ENCODE results near the gene NARS2. TPM values are rescaled to one million over a fixed set of nuclear protein-coding genes. Genes with fewer than 3 reads are reported as not detected.
A peak's percentile ranks its signal among the peaks of the same experiment; 100 is the strongest.
"Not testable (repeated sequence)": the region's sequence is repeated elsewhere in the genome, so short reads cannot be mapped to it uniquely, and the experiment has no call there.

Gene NARS2
- total RNA-seq, 2 experiments from 2014 or later, result 14.8 to 18.5 TPM

GRCh38 chr11:78601066-78601465, 26.4 kb upstream of the NARS2 start:
- DNase-seq; H3K9me3 Mint-ChIP-seq (ENCODE audit: insufficient read depth); CTCF ChIA-PET; H3K4me3 Mint-ChIP-seq; H3K4me1 Mint-ChIP-seq (ENCODE audit: low read depth); H3K27ac Mint-ChIP-seq; ATAC-seq; H3K36me3 Mint-ChIP-seq (ENCODE audit: low read depth); POLR2A ChIA-PET: not testable (repeated sequence)
- peaks cover 32% of the 10 kb centered on the region for H3K27me3 Mint-ChIP-seq (ENCODE audit: low read depth)

- ATAC-seq; H3K4me1 Mint-ChIP-seq (ENCODE audit: low read depth); H3K4me3 Mint-ChIP-seq; H3K27ac Mint-ChIP-seq; DNase-seq; H3K9me3 Mint-ChIP-seq (ENCODE audit: insufficient read depth); H3K36me3 Mint-ChIP-seq (ENCODE audit: low read depth); POLR2A ChIA-PET; CTCF ChIA-PET: not testable (repeated sequence)
- peaks cover 41% of the 10 kb centered on the region for H3K27me3 Mint-ChIP-seq (ENCODE audit: low read depth)
Measured at GRCh38 chr11:78597579-78597978, 22.9 kb upstream of the NARS2 start.

- no peak for DNase-seq
- ATAC-seq, result no peak
- Mint-ChIP-seq H3K4me3 (no peak overlapping the region), H3K4me1 (ENCODE audit: low read depth) (no peaks in the 10 kb centered on the region), H3K36me3 (ENCODE audit: low read depth) (no peaks in the 10 kb centered on the region), H3K27ac (no peak overlapping the region), H3K27me3 (ENCODE audit: low read depth) (peaks cover 32% of the 10 kb centered on the region), H3K9me3 (ENCODE audit: insufficient read depth) (no peaks in the 10 kb centered on the region)
- CTCF ChIA-PET, result no interaction called here
- POLR2A ChIA-PET, result no interaction called here
Measured at GRCh38 chr11:78595436-78596130, 20.9 kb upstream of the NARS2 start.

GRCh38 chr11:78594814-78595213, 20.1 kb upstream of the NARS2 start:
- Mint-ChIP-seq H3K9me3 (ENCODE audit: insufficient read depth) (no peaks in the 10 kb centered on the region), H3K27me3 (ENCODE audit: low read depth) (peaks cover 28% of the 10 kb centered on the region), H3K4me3 (no peak overlapping the region), H3K36me3 (ENCODE audit: low read depth) (no peaks in the 10 kb centered on the region), H3K27ac (no peak overlapping the region), H3K4me1 (ENCODE audit: low read depth) (no peaks in the 10 kb centered on the region)
- no peak for ATAC-seq
- DNase-seq, result no peak
- POLR2A ChIA-PET, result no interaction called here
- CTCF ChIA-PET, result no interaction called here

GRCh38 chr11:78588517-78588916, 13.9 kb upstream of the NARS2 start:
- Mint-ChIP-seq H3K4me3 (no peak overlapping the region), H3K9me3 (ENCODE audit: insufficient read depth) (peaks cover 13% of the 10 kb centered on the region), H3K27ac (no peak overlapping the region), H3K4me1 (ENCODE audit: low read depth) (no peaks in the 10 kb centered on the region), H3K27me3 (ENCODE audit: low read depth) (peaks cover 13% of the 10 kb centered on the region), H3K36me3 (ENCODE audit: low read depth) (no peaks in the 10 kb centered on the region)
- POLR2A ChIA-PET, result no interaction called here
- CTCF ChIA-PET, result no interaction called here
- no peak for DNase-seq
- ATAC-seq, result no peak

- ATAC-seq (no peak), DNase-seq (no peak)
- H3K9me3 Mint-ChIP-seq (ENCODE audit: insufficient read depth), result peaks cover 22% of the 10 kb centered on the region
- H3K4me1 Mint-ChIP-seq (ENCODE audit: low read depth), result no peaks in the 10 kb centered on the region
- no peak overlapping the region for H3K4me3 Mint-ChIP-seq
- H3K27ac Mint-ChIP-seq, result no peak overlapping the region
- CTCF ChIA-PET, result interaction anchor here (1.0 to 2.8 kb wide), 3 partner anchors 11 to 23 kb away, joined by 4 to 11 read pairs (median 7); partner anchors contain the start of gene NARS2
- peaks cover 11% of the 10 kb centered on the region for H3K27me3 Mint-ChIP-seq (ENCODE audit: low read depth)
- POLR2A ChIA-PET, result no interaction called here
- no peaks in the 10 kb centered on the region for H3K36me3 Mint-ChIP-seq (ENCODE audit: low read depth)
Measured at GRCh38 chr11:78587446-78587845, 12.8 kb upstream of the NARS2 start.

GRCh38 chr11:78586452-78587046, 11.9 kb upstream of the NARS2 start:
- Mint-ChIP-seq H3K36me3 (ENCODE audit: low read depth) (no peaks in the 10 kb centered on the region), H3K9me3 (ENCODE audit: insufficient read depth) (peaks cover 22% of the 10 kb centered on the region), H3K27ac (no peak overlapping the region), H3K4me3 (no peak overlapping the region), H3K4me1 (ENCODE audit: low read depth) (no peaks in the 10 kb centered on the region), H3K27me3 (ENCODE audit: low read depth) (peaks cover 11% of the 10 kb centered on the region)
- no peak for ATAC-seq
- ChIA-PET POLR2A (no interaction called here), CTCF (interaction anchor here (1.0 to 2.8 kb wide), 3 partner anchors 10 to 22 kb away, joined by 4 to 11 read pairs (median 7); partner anchors contain the start of gene NARS2)
- no peak for DNase-seq

- Mint-ChIP-seq H3K36me3 (ENCODE audit: low read depth) (no peaks in the 10 kb centered on the region), H3K4me1 (ENCODE audit: low read depth) (no peaks in the 10 kb centered on the region), H3K27ac (no peak overlapping the region), H3K9me3 (ENCODE audit: insufficient read depth) (peaks cover 22% of the 10 kb centered on the region), H3K4me3 (no peak overlapping the region), H3K27me3 (ENCODE audit: low read depth) (peaks cover 9% of the 10 kb centered on the region)
- ChIA-PET CTCF (no interaction called here), POLR2A (no interaction called here)
- ATAC-seq (no peak), DNase-seq (no peak)
Measured at GRCh38 chr11:78583889-78584288, 9.2 kb upstream of the NARS2 start.

GRCh38 chr11:78577495-78577894, 2.8 kb upstream of the NARS2 start:
- Mint-ChIP-seq H3K4me3 (no peak overlapping the region), H3K36me3 (ENCODE audit: low read depth) (no peaks in the 10 kb centered on the region)
- CTCF ChIA-PET, result interaction anchor here (1.0 kb wide), 1 partner anchor 13 kb away, joined by 5 read pairs; no protein-coding TSS in a partner anchor

GRCh38 chr11:78576549-78577097, 2.0 kb upstream of the NARS2 start:
- ChIA-PET CTCF (interaction anchor here (1.0 to 1.3 kb wide), 3 partner anchors 9 to 12 kb away, joined by 3 to 5 read pairs (median 4); no protein-coding TSS in a partner anchor), POLR2A (no interaction called here)
- Mint-ChIP-seq H3K27ac (no peak overlapping the region), H3K36me3 (ENCODE audit: low read depth) (peaks cover 2% of the 10 kb centered on the region), H3K27me3 (ENCODE audit: low read depth) (peaks cover 5% of the 10 kb centered on the region), H3K9me3 (ENCODE audit: insufficient read depth) (no peaks in the 10 kb centered on the region), H3K4me3 (no peak overlapping the region), H3K4me1 (ENCODE audit: low read depth) (peaks cover 23% of the 10 kb centered on the region)
- no peak for ATAC-seq
- no peak for DNase-seq

More at GRCh38 chr11:78577495-78577894, 2.8 kb upstream of the NARS2 start:
- Mint-ChIP-seq H3K27me3 (ENCODE audit: low read depth) (peaks cover 5% of the 10 kb centered on the region), H3K4me1 (ENCODE audit: low read depth) (peaks cover 15% of the 10 kb centered on the region), H3K27ac (no peak overlapping the region), H3K9me3 (ENCODE audit: insufficient read depth) (peaks cover under 1% of the 10 kb centered on the region)
- POLR2A ChIA-PET, result no interaction called here
- ATAC-seq (no peak), DNase-seq (no peak)

GRCh38 chr11:78575478-78575877, 814 bp upstream of the NARS2 start:
- ChIA-PET POLR2A (interaction anchor here (0.7 kb wide), 1 partner anchor 157 kb away, joined by 3 read pairs; no protein-coding TSS in a partner anchor), CTCF (interaction anchor here (1.2 to 4.5 kb wide), 4 partner anchors 10 to 160 kb away, joined by 3 to 72 read pairs (median 16); no protein-coding TSS in a partner anchor)
- DNase-seq (no peak), ATAC-seq (no peak)
- H3K27me3 Mint-ChIP-seq (ENCODE audit: low read depth), result peaks cover 5% of the 10 kb centered on the region
- H3K9me3 Mint-ChIP-seq (ENCODE audit: insufficient read depth), result no peaks in the 10 kb centered on the region
- peaks cover 12% of the 10 kb centered on the region for H3K36me3 Mint-ChIP-seq (ENCODE audit: low read depth)
- H3K27ac Mint-ChIP-seq, result no peak overlapping the region
- peak overlapping the region; percentile 91 for H3K4me3 Mint-ChIP-seq
- peaks cover 32% of the 10 kb centered on the region for H3K4me1 Mint-ChIP-seq (ENCODE audit: low read depth)

- Mint-ChIP-seq H3K9me3 (ENCODE audit: insufficient read depth) (no peaks in the 10 kb centered on the region), H3K27ac (peak overlapping the region; percentile 87), H3K36me3 (ENCODE audit: low read depth) (peaks cover 17% of the 10 kb centered on the region), H3K4me3 (peak overlapping the region; percentile 91), H3K4me1 (ENCODE audit: low read depth) (peaks cover 32% of the 10 kb centered on the region), H3K27me3 (ENCODE audit: low read depth) (peaks cover 3% of the 10 kb centered on the region)
- ATAC-seq, result no peak
- POLR2A ChIA-PET, result interaction anchor here (0.5 to 1.5 kb wide), 5 partner anchors 10 to 156 kb away, joined by 3 to 7 read pairs (median 3); partner anchors contain the start of gene GAB2
- no peak for DNase-seq
- CTCF ChIA-PET, result interaction anchor here (1.2 to 4.5 kb wide), 4 partner anchors 9 to 345 kb away, joined by 3 to 72 read pairs (median 16); no protein-coding TSS in a partner anchor
Measured at GRCh38 chr11:78573681-78574080, 983 bp downstream of the NARS2 start.
